MCF 10A (cell line): ENCODE measurements around the gene FNDC7. TPM values are rescaled to one million over a fixed set of nuclear protein-coding genes. Genes with fewer than 3 reads are reported as not detected.
A peak's percentile ranks its signal among the peaks of the same experiment; 100 is the strongest.

Experiments
- BruUV-seq: library from RNA; stranded (reverse); fragments of 400-500 nt; replicated peaks from 2 replicates; lab custom pipeline; 2021; lab: Mats Ljungman, UMichigan
- CTCF ChIA-PET: fragments of 300-600 bp; sonication (Branson Sonifier 250); formaldehyde crosslinking; extraction: SDS; loops from one replicate; lab custom pipeline; 2021; ENCODE audit warnings: antibody characterized with exemption, inconsistent platforms; lab: Yijun Ruan, JAX
- POLR2A ChIA-PET: fragments of 300-600, 350-650 bp; sonication (Branson Sonifier 250); formaldehyde crosslinking; extraction: SDS; loops from one replicate; lab custom pipeline; 2020; ENCODE audit warnings: antibody characterized with exemption, inconsistent platforms; lab: Yijun Ruan, JAX
- DNase-seq: peaks from one replicate; pipeline ENCODE4 v3.0.0-alpha.2; 2018; ENCODE audit not compliant: unreplicated experiment
- H3K27ac Mint-ChIP-seq: one replicate; pipeline ENCODE4 v1.8.0; 2022; ENCODE audit warnings: mild to moderate bottlenecking, low read depth, mixed read lengths; ENCODE audit not compliant: unreplicated experiment
- H3K27me3 Mint-ChIP-seq: one replicate; pipeline ENCODE4 v1.8.0; 2022; ENCODE audit warnings: mixed read lengths; ENCODE audit not compliant: insufficient read depth, unreplicated experiment
- H3K36me3 Mint-ChIP-seq: one replicate; pipeline ENCODE4 v1.8.0; 2022; ENCODE audit warnings: mild to moderate bottlenecking, moderate library complexity, mixed read lengths; ENCODE audit not compliant: insufficient read depth, unreplicated experiment
- H3K4me1 Mint-ChIP-seq: one replicate; pipeline ENCODE4 v1.8.0; 2022; ENCODE audit warnings: mixed read lengths; ENCODE audit not compliant: insufficient read depth, unreplicated experiment
- H3K4me3 Mint-ChIP-seq: one replicate; pipeline ENCODE4 v1.8.0; 2022; ENCODE audit warnings: mild to moderate bottlenecking, moderate library complexity, mixed read lengths; ENCODE audit not compliant: unreplicated experiment
- H3K9me3 Mint-ChIP-seq: one replicate; pipeline ENCODE4 v1.8.0; 2022; ENCODE audit warnings: mixed read lengths; ENCODE audit not compliant: unreplicated experiment
- CTCF ChIP-seq: fragments of 200-600 bp; IDR thresholded peaks from one replicate; pipeline ENCODE4 v1.8.0; 2022; ENCODE audit warnings: antibody characterized with exemption, mild to moderate bottlenecking; ENCODE audit not compliant: unreplicated experiment
- intact Hi-C: fragments of 100-400 bp; cut with micrococcal nuclease; formaldehyde crosslinking; loops from 2 replicates; pipeline ENCODE4 v1.14.1; 2022
- total RNA-seq: library from RNA; stranded (reverse); gene quantifications from 2 replicates; pipeline ENCODE4 v1.2.3, GENCODE V29; 2022

The FNDC7 gene
- total RNA-seq, 1 experiment from 2014 or later = not detected

GRCh38 chr1:108747898-108748297 is 35.2 kb downstream of the FNDC7 start:
- Mint-ChIP-seq H3K27me3 (no peaks in the 10 kb centered on the region), H3K4me1 (peaks cover 12% of the 10 kb centered on the region), H3K27ac (peak overlapping the region; percentile 98), H3K36me3 (peaks cover 16% of the 10 kb centered on the region), H3K4me3 (peak overlapping the region; percentile 92), H3K9me3 (no peaks in the 10 kb centered on the region)
- intact Hi-C loops = loop anchor here (2.0 to 5.0 kb wide), 3 partner anchors 79 to 235 kb away; no protein-coding TSS in a partner anchor
- no TSS peak for BruUV-seq
- TF ChIP-seq CTCF = no peak
- POLR2A ChIA-PET = interaction anchor here (0.7 to 5.4 kb wide), 8 partner anchors 31 to 1387 kb away, joined by 3 to 99 read pairs (median 4); partner anchors contain the start of gene PRPF38B
- CTCF ChIA-PET = interaction anchor here (0.5 to 0.8 kb wide), 4 partner anchors 37 to 172 kb away, joined by 3 read pairs; no protein-coding TSS in a partner anchor
- DNase-seq = no peak

- no peak for TF ChIP-seq CTCF
- POLR2A ChIA-PET = interaction anchor here (0.6 to 5.4 kb wide), 5 partner anchors 16 to 68 kb away, joined by 3 to 99 read pairs (median 5); partner anchors contain the start of gene PRPF38B
- peaks cover 12% of the 10 kb centered on the region for H3K4me1 Mint-ChIP-seq
Observed at GRCh38 chr1:108749081-108749480, 36.4 kb downstream of the FNDC7 start.

GRCh38 chr1:108750476-108751181 is 37.9 kb downstream of the FNDC7 start:
- Mint-ChIP-seq H3K27ac (no peak overlapping the region), H3K4me1 (peaks cover 12% of the 10 kb centered on the region), H3K36me3 (peaks cover 34% of the 10 kb centered on the region), H3K27me3 (no peaks in the 10 kb centered on the region), H3K4me3 (no peak overlapping the region), H3K9me3 (no peaks in the 10 kb centered on the region)
- no TSS peak for BruUV-seq
- intact Hi-C loops = no loop called here
- peak; percentile 11 for DNase-seq
- ChIA-PET POLR2A (interaction anchor here (1.9 to 5.4 kb wide), 2 partner anchors 47 to 57 kb away, joined by 5 to 99 read pairs; partner anchors contain the start of gene PRPF38B), CTCF (interaction anchor here (0.7 to 1.0 kb wide), 2 partner anchors 11 to 58 kb away, joined by 3 to 6 read pairs; partner anchors contain the start of gene PRPF38B)
- TF ChIP-seq CTCF = no peak

More at GRCh38 chr1:108749081-108749480, 36.4 kb downstream of the FNDC7 start:
- intact Hi-C loops = loop anchor here (5.0 kb wide), 1 partner anchor 78 kb away; no protein-coding TSS in a partner anchor
- DNase-seq = no peak
- peaks cover 27% of the 10 kb centered on the region for H3K36me3 Mint-ChIP-seq
- H3K4me3 Mint-ChIP-seq = no peak overlapping the region
- CTCF ChIA-PET = interaction anchor here (0.6 to 1.0 kb wide), 4 partner anchors 77 to 218 kb away, joined by 3 to 4 read pairs (median 3); no protein-coding TSS in a partner anchor
- peak overlapping the region; percentile 32 for H3K27ac Mint-ChIP-seq
- no peaks in the 10 kb centered on the region for H3K9me3 Mint-ChIP-seq
- no TSS peak for BruUV-seq
- no peaks in the 10 kb centered on the region for H3K27me3 Mint-ChIP-seq

- no peak overlapping the region for H3K27ac Mint-ChIP-seq
- H3K27me3 Mint-ChIP-seq = no peaks in the 10 kb centered on the region
- H3K4me1 Mint-ChIP-seq = peaks cover 12% of the 10 kb centered on the region
- no peak overlapping the region for H3K4me3 Mint-ChIP-seq
- POLR2A ChIA-PET = interaction anchor here (0.7 to 3.8 kb wide), 6 partner anchors 8 to 1250 kb away, joined by 3 to 21 read pairs (median 4); partner anchors contain the start of genes PRPF38B and SLC25A24
- no peak for DNase-seq
- intact Hi-C loops = no loop called here
- no peak for TF ChIP-seq CTCF
- CTCF ChIA-PET = interaction anchor here (0.6 to 1.6 kb wide), 2 partner anchors 16 to 21 kb away, joined by 5 to 6 read pairs; no protein-coding TSS in a partner anchor
- peaks cover 54% of the 10 kb centered on the region for H3K36me3 Mint-ChIP-seq
- H3K9me3 Mint-ChIP-seq = no peaks in the 10 kb centered on the region
- BruUV-seq = no TSS peak
Observed at GRCh38 chr1:108753363-108753762, 40.7 kb downstream of the FNDC7 start.
